K562 (cell line): ENCODE data around the gene EWSR1. TPM values are rescaled to one million over a fixed set of nuclear protein-coding genes. Genes with fewer than 3 reads are reported as not detected.
A peak's percentile ranks its signal among the peaks of the same experiment; 100 is the strongest.

ENCODE experiments used
- ATF3 ChIP-seq, 2 experiments: fragments of 450-650 bp in 1 of 2; sonication (generic) in 1 of 2; formaldehyde crosslinking in 1 of 2; IDR thresholded peaks in 1 of 2; conservative IDR thresholded peaks in 1 of 2; 2 replicates each; pipeline versions ENCODE4 v1.6.1 to v1.8.1; 2016 to 2023; ENCODE audit warnings: mild to moderate bottlenecking in 2 of 2, moderate library complexity in 2 of 2, inconsistent platforms in 1 of 2, missing genetic modification reagents in 1 of 2
- HINFP ChIP-seq: fragments of 450-650 bp; conservative IDR thresholded peaks from 2 replicates; pipeline ENCODE4 v1.6.1; 2016; ENCODE audit warnings: missing genetic modification characterization, low read depth, mild to moderate bottlenecking, control low read depth, missing compliant biosample characterization
- HNRNPUL1 ChIP-seq: fragments of 200-400 bp; formaldehyde crosslinking; IDR thresholded peaks from 2 replicates; pipeline ENCODE4 v1.6.1; 2017; ENCODE audit warnings: low read length
- LCOR ChIP-seq: sonication (generic); formaldehyde crosslinking; IDR thresholded peaks from 2 replicates; pipeline ENCODE4 v1.8.0; 2022; ENCODE audit warnings: mild to moderate bottlenecking, missing genetic modification reagents
- NR0B1 ChIP-seq: fragments of 450-650 bp; IDR thresholded peaks from one replicate; pipeline ENCODE4 v1.6.1; 2018; ENCODE audit warnings: mild to moderate bottlenecking, moderate library complexity; ENCODE audit not compliant: partially characterized antibody
- PHF8 ChIP-seq: fragments of 200-600 bp; sonication (generic); IDR thresholded peaks from 2 replicates; pipeline ENCODE4 v1.6.1; 2012; ENCODE audit warnings: mixed run types, mild to moderate bottlenecking, inconsistent platforms, low read length, moderate library complexity, borderline replicate concordance
- RBM22 ChIP-seq: fragments of 200-400 bp; formaldehyde crosslinking; IDR thresholded peaks from 2 replicates; pipeline ENCODE4 v1.6.1; 2018; ENCODE audit warnings: low read length, low read depth; ENCODE audit not compliant: poor library complexity, severe bottlenecking
- SRSF7 ChIP-seq: fragments of 200-400 bp; formaldehyde crosslinking; optimal IDR thresholded peaks from 2 replicates; pipeline ENCODE3; 2017; ENCODE audit warnings: mild to moderate bottlenecking, low read depth, low read length
- VEZF1 ChIP-seq: fragments of 200-800 bp; sonication (Bioruptor generic); IDR thresholded peaks from 2 replicates; pipeline ENCODE4 v1.6.1; 2017; ENCODE audit warnings: missing genetic modification characterization, missing compliant biosample characterization
- ZNF133 ChIP-seq: fragments of 250-450 bp; sonication (Bioruptor Pico); IDR thresholded peaks from 2 replicates; pipeline ENCODE4 v1.4.0; 2020; ENCODE audit warnings: mild to moderate bottlenecking
- ZNF134 ChIP-seq: fragments of 250-450 bp; sonication (Bioruptor Pico); conservative IDR thresholded peaks from 2 replicates; pipeline ENCODE4 v1.4.0; 2020
- ZSCAN32 ChIP-seq: fragments of 450-650 bp; formaldehyde crosslinking; IDR thresholded peaks from 2 replicates; pipeline ENCODE4 v1.4.0; 2020; ENCODE audit warnings: mild to moderate bottlenecking, moderate library complexity
- polyA plus RNA-seq, 8 experiments: library from polyadenylated mRNA; depleted of rRNA in 4 of 8; stranded (reverse) in 5 of 8; unstranded in 3 of 8; fragments of >200 nt; fragmentation: Nextera tagmentation in 2 of 8; fragmentation: Illumina TruSeq in 1 of 8; extraction: Ambion mirVana in 2 of 8; extraction: Trizol in 1 of 8; gene quantifications; 2 replicates each; pipeline versions ENCODE4 v1.2.1 to v1.2.3, GENCODE V29; 2011 to 2014; ENCODE audit warnings: inconsistent platforms in 1 of 8, missing spikeins in 1 of 8
- total RNA-seq, 7 experiments: library from RNA; depleted of rRNA in 6 of 7; stranded (reverse); fragments of >200 nt in 6 of 7; fragmentation: Illumina TruSeq in 2 of 7; extraction: Trizol in 2 of 7; gene quantifications; 2 replicates each; pipeline versions ENCODE4 v1.2.1 to v1.2.3, GENCODE V29; 2011 to 2021; ENCODE audit warnings: low replicate concordance in 1 of 7

Gene EWSR1
- total and polyA plus RNA-seq, 9 of the 15 experiments (the other 6 are each of a cell fraction or from before 2014, with no cell fraction given) = 83.3 to 450 (median 239) TPM

GRCh38 chr22:29267858-29268510 lies at the start of gene EWSR1, which contains the start of gene RHBDD3 (continued):
- TF ChIP-seq VEZF1 (peak; percentile 56), SRSF7 (peak; percentile 42), NR0B1 (no peak), HNRNPUL1 (no peak), RBM22 (peak; percentile 75), ATF3 (IDR thresholded peaks at IDR 0.05) (peak; percentile 62), ATF3 (CRISPR knock-in tag; conservative IDR thresholded peaks at IDR 0.05) (peak; percentile 74; the same call in 1 of the 2 replicates), ZNF133 (CRISPR knock-in tag) (no peak), ZSCAN32 (CRISPR knock-in tag) (no peak), ZNF134 (CRISPR knock-in tag) (no peak), LCOR (CRISPR knock-in tag) (peak; percentile 31; the same call in 1 of the 2 replicates), HINFP (tag) (no peak), PHF8 (peak; percentile 69)
